HCT116 (cell line): ENCODE results near the gene NPFF. TPM values are rescaled to one million over a fixed set of nuclear protein-coding genes. Genes with fewer than 3 reads are reported as not detected.

Experiments used
- ATAC-seq: fragments of 200-7000 bp; cut with Tn5 transposase; 2 replicates; pipeline ENCODE4 v1.9.1; 2020; ENCODE audit warnings: mild to moderate bottlenecking, moderate library complexity
- BruUV-seq: library from RNA; stranded (reverse); fragments of 400-500 nt; replicated peaks from 2 replicates; lab custom pipeline; 2021; lab: Mats Ljungman, UMichigan
- CTCF ChIA-PET: fragments of 300-600 bp; sonication (Branson Sonifier 250); formaldehyde crosslinking; loops from one replicate; lab custom pipeline; 2021; ENCODE audit warnings: antibody characterized with exemption; lab: Charles Lee
- POLR2A ChIA-PET: fragments of 300-600, 350-600 bp; sonication (Branson Sonifier 250); formaldehyde crosslinking; loops from one replicate; lab custom pipeline; 2021; ENCODE audit warnings: antibody characterized with exemption; lab: Charles Lee
- RAD21 ChIA-PET, 2 experiments: fragments of 300-600 bp; sonication (Branson Sonifier 250); formaldehyde crosslinking; loops; one replicate each; lab custom pipeline; 2023; ENCODE audit warnings: low total read pairs in 2 of 2; ENCODE audit not compliant: uncharacterized antibody in 2 of 2, unreplicated experiment in 2 of 2, low non-redundant PET in 1 of 2; lab: Charles Lee
- DNase-seq: peaks from one replicate; pipeline ENCODE4 v3.0.0-alpha.2; 2010; ENCODE audit warnings: low read depth, low spot score
- H2AFZ ChIP-seq: fragments of 200-600 bp; shearing (Covaris generic), sonication (generic); 2 replicates; pipeline ENCODE4 v1.6.1; 2017; ENCODE audit warnings: low read depth, mixed run types, mixed read lengths, antibody characterized with exemption, low read length; ENCODE audit not compliant: poor library complexity, severe bottlenecking
- H3K27ac ChIP-seq: 2 replicates; pipeline ENCODE4 v1.5.1; 2012; ENCODE audit warnings: low read depth, low read length
- H3K27me3 ChIP-seq: fragments of 200-600 bp; sonication (generic); 2 replicates; pipeline ENCODE4 v1.6.1; 2016; ENCODE audit warnings: mixed run types, low read length, mixed read lengths; ENCODE audit not compliant: insufficient read depth
- H3K36me3 ChIP-seq, 2 experiments: fragments of 200-500 bp in 1 of 2; fragments of 200-600 bp in 1 of 2; sonication (Bioruptor generic) in 1 of 2; sonication (generic) in 1 of 2; 2 replicates each; pipeline versions ENCODE4 v1.5.1 to v1.6.1; 2014 to 2016; ENCODE audit warnings: low read length in 2 of 2, inconsistent platforms in 1 of 2, mixed read lengths in 1 of 2, mixed run types in 1 of 2; ENCODE audit not compliant: insufficient read depth in 2 of 2, control insufficient read depth in 1 of 2
- H3K4me1 ChIP-seq, 2 experiments: fragments of 200-600 bp in 1 of 2; sonication (generic) in 1 of 2; 2 replicates each; pipeline versions ENCODE4 v1.5.1 to v1.6.1; 2012 to 2017; ENCODE audit warnings: low read length in 2 of 2, inconsistent platforms in 1 of 2, mild to moderate bottlenecking in 1 of 2, mixed read lengths in 1 of 2, mixed run types in 1 of 2, moderate library complexity in 1 of 2; ENCODE audit not compliant: insufficient read depth in 2 of 2, control insufficient read depth in 1 of 2
- H3K4me2 ChIP-seq: fragments of 200-600 bp; sonication (generic); 2 replicates; pipeline ENCODE4 v1.6.1; 2017; ENCODE audit warnings: mixed run types, low read length, mixed read lengths
- H3K4me3 ChIP-seq, 2 experiments: fragments of 200-600 bp in 1 of 2; sonication (generic) in 1 of 2; replicated peaks in 1 of 2; 2 replicates each; pipeline ENCODE4 v1.5.1; 2011 to 2016; ENCODE audit warnings: low read length in 2 of 2, control low read depth in 1 of 2, low read depth in 1 of 2, mild to moderate bottlenecking in 1 of 2, mixed read lengths in 1 of 2, mixed run types in 1 of 2
- H3K79me2 ChIP-seq: fragments of 200-600 bp; sonication (generic); 2 replicates; pipeline ENCODE4 v1.6.1; 2017; ENCODE audit warnings: mild to moderate bottlenecking, mixed run types, low read length, moderate library complexity, mixed read lengths; ENCODE audit not compliant: insufficient read depth
- H3K9ac ChIP-seq: fragments of 200-600 bp; sonication (generic); 2 replicates; pipeline ENCODE4 v1.6.1; 2016; ENCODE audit warnings: low read length, mixed read lengths
- H3K9me2 ChIP-seq: fragments of 200-600 bp; sonication (generic), shearing (Covaris generic); 2 replicates; pipeline ENCODE4 v1.6.1; 2017; ENCODE audit warnings: mixed run types, mild to moderate bottlenecking, moderate library complexity; ENCODE audit not compliant: insufficient read depth
- H3K9me3 ChIP-seq, 2 experiments: fragments of 200-500 bp in 1 of 2; fragments of 200-600 bp in 1 of 2; sonication (Bioruptor generic) in 1 of 2; sonication (generic) in 1 of 2; 2 replicates each; pipeline ENCODE4 v1.6.1; 2014 to 2017; ENCODE audit warnings: low read length in 2 of 2, mixed read lengths in 2 of 2, inconsistent platforms in 1 of 2, low read depth in 1 of 2, mild to moderate bottlenecking in 1 of 2, mixed run types in 1 of 2, moderate library complexity in 1 of 2; ENCODE audit not compliant: control insufficient read depth in 1 of 2, insufficient read depth in 1 of 2
- H4K20me1 ChIP-seq: fragments of 200-600 bp; sonication (generic), shearing (Covaris generic); 2 replicates; pipeline ENCODE4 v1.6.1; 2017; ENCODE audit warnings: mixed run types, mild to moderate bottlenecking, moderate library complexity; ENCODE audit not compliant: insufficient read depth
- CBX3 ChIP-seq: IDR thresholded peaks from 2 replicates; pipeline ENCODE4 v1.6.1; 2012; ENCODE audit warnings: low read depth
- EZH2 ChIP-seq: fragments of 200-600 bp; sonication (generic); IDR thresholded peaks from 2 replicates; pipeline ENCODE4 v1.6.1; 2017; ENCODE audit warnings: antibody characterized with exemption, mixed run types
- POLR2A ChIP-seq: IDR thresholded peaks from 2 replicates; pipeline ENCODE4 v1.7.0; 2011; ENCODE audit warnings: borderline replicate concordance; ENCODE audit not compliant: insufficient read depth, insufficient read length; ENCODE audit errors: extremely low read depth
- RAD21 ChIP-seq: IDR thresholded peaks from 2 replicates; pipeline ENCODE4 v1.6.1; 2012; ENCODE audit warnings: low read depth, mild to moderate bottlenecking
- REST ChIP-seq: IDR thresholded peaks from 2 replicates; pipeline ENCODE4 v1.6.1; 2012; ENCODE audit warnings: low read depth
- ZFX ChIP-seq: fragments of 450-650 bp; IDR thresholded peaks from 2 replicates; pipeline ENCODE4 v1.6.1; 2017
- ZNF274 ChIP-seq: fragments of 200-500 bp; sonication (Bioruptor generic); IDR thresholded peaks from 2 replicates; pipeline ENCODE4 v1.6.1; 2014; ENCODE audit warnings: mild to moderate bottlenecking, low read depth, low read length, inconsistent platforms
- intact Hi-C: fragments of 100-400 bp; cut with micrococcal nuclease; formaldehyde crosslinking; loops from 2 replicates; pipeline ENCODE4 v1.10.0; 2022
- total RNA-seq: library from RNA; stranded (reverse); gene quantifications from one replicate; pipeline ENCODE4 v1.2.1, GENCODE V29; 2021; ENCODE audit not compliant: unreplicated experiment
- TF ChIP-seq, protein P1 (sequence below), 3 experiments: fragments of 200-600 bp in 1 of 3; sonication (generic) in 1 of 3; IDR thresholded peaks in 2 of 3; conservative IDR thresholded peaks in 1 of 3; 2 replicates each; pipeline ENCODE4 v1.5.1; 2012 to 2017; ENCODE audit warnings: low read depth in 2 of 3, low read length in 2 of 3, antibody characterized with exemption in 1 of 3, borderline replicate concordance in 1 of 3, control low read depth in 1 of 3, mild to moderate bottlenecking in 1 of 3, mixed read lengths in 1 of 3, mixed run types in 1 of 3, moderate library complexity in 1 of 3; ENCODE audit not compliant: insufficient read depth in 1 of 3
- TF ChIP-seq, protein P2 (sequence below): IDR thresholded peaks from 2 replicates; pipeline ENCODE4 v1.6.1; 2012

The NPFF gene
- total RNA-seq, 1 experiment from 2014 or later = not detected

DNA sequence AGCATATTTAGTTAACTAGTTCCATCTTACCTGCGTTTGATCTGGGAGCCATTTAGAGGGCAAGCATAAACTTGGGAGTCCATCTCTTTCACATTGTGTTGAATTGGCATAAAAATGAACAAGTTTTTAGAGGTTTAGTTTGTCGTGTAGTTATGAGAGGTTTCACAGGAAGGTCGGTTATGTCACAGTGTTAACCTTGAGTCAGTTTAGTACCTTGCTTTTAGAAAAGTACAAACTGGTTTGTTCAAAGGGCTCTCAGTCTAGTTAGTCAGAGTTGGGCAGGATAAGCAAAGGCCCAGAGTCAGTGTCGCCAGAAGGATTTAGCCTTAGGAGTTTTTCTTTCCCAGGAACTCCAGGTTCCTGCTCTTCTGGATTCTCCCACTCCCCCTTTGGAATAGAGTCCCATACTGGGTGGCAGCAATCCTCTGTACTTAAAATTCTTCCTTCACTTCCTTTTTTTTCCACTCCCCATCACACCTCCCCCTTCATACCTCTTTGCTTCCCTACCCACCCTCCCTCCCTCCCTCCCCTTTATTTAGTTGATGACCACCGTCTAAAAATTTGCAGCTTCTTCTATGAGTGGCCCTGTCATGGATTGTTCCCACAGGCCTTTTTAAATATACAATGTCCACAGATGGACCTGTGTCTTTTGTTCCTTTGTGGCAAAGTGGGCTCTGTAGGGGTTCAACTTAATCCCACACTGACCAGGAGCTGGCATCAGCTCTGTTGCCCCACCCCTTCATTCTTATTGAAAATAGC, 43.3 kb downstream of the NPFF start:
- H3K4me1 ChIP-seq = no peaks in the 10 kb centered on the region
- no peak overlapping the region for H3K9ac ChIP-seq
- H3K79me2 ChIP-seq = peaks cover 100% of the 10 kb centered on the region
- intact Hi-C loops = no loop called here
- H4K20me1 ChIP-seq = peaks cover 63% of the 10 kb centered on the region; the same call in 1 of the 2 replicates
- H3K4me3 ChIP-seq = no peak overlapping the region
- TF ChIP-seq POLR2A (no peak), REST (no peak), ZNF274 (no peak), EZH2 (no peak), RAD21 (no peak), CBX3 (no peak), ZFX (no peak)
- TF ChIP-seq, protein P1, sequence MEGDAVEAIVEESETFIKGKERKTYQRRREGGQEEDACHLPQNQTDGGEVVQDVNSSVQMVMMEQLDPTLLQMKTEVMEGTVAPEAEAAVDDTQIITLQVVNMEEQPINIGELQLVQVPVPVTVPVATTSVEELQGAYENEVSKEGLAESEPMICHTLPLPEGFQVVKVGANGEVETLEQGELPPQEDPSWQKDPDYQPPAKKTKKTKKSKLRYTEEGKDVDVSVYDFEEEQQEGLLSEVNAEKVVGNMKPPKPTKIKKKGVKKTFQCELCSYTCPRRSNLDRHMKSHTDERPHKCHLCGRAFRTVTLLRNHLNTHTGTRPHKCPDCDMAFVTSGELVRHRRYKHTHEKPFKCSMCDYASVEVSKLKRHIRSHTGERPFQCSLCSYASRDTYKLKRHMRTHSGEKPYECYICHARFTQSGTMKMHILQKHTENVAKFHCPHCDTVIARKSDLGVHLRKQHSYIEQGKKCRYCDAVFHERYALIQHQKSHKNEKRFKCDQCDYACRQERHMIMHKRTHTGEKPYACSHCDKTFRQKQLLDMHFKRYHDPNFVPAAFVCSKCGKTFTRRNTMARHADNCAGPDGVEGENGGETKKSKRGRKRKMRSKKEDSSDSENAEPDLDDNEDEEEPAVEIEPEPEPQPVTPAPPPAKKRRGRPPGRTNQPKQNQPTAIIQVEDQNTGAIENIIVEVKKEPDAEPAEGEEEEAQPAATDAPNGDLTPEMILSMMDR (IDR thresholded peaks at IDR 0.05 in 2 of 3, conservative IDR thresholded peaks at IDR 0.05 in 1 of 3; ENCODE audit: borderline replicate concordance in 1 of 3, insufficient read depth in 1 of 3, low read depth in 2 of 3, low read length in 2 of 3) = no peak
- TF ChIP-seq, protein P2, sequence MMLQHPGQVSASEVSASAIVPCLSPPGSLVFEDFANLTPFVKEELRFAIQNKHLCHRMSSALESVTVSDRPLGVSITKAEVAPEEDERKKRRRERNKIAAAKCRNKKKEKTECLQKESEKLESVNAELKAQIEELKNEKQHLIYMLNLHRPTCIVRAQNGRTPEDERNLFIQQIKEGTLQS = no peak
- no peak overlapping the region for H2AFZ ChIP-seq
- ChIA-PET CTCF (interaction anchor here (0.7 kb wide), 1 partner anchor 143 kb away, joined by 3 read pairs; the partner anchor contains the start of gene AAAS), RAD21 (no interaction called here), POLR2A (interaction anchor here (1.3 to 1.6 kb wide), 2 partner anchors 10 to 13 kb away, joined by 4 read pairs; no protein-coding TSS in a partner anchor)
- no peak for ATAC-seq
- BruUV-seq = no TSS peak
- DNase-seq = no peak
- peaks cover 97 to 100% of the 10 kb centered on the region in 2 experiments for H3K36me3 ChIP-seq
- no peaks in the 10 kb centered on the region for H3K9me3 ChIP-seq
- no peak overlapping the region for H3K27ac ChIP-seq
- H3K9me2 ChIP-seq = no peaks in the 10 kb centered on the region
- H3K4me2 ChIP-seq = no peak overlapping the region
- no peaks in the 10 kb centered on the region for H3K27me3 ChIP-seq
